ENCODE measurements around the gene SCEL. TPM values are rescaled to one million over a fixed set of nuclear protein-coding genes. Genes with fewer than 3 reads are reported as not detected.
A peak's percentile ranks its signal among the peaks of the same experiment; 100 is the strongest.

Gene SCEL
- total RNA-seq, 6 donors from 2014 or later, result 32.5 to 175 (median 82.5) TPM

DNA sequence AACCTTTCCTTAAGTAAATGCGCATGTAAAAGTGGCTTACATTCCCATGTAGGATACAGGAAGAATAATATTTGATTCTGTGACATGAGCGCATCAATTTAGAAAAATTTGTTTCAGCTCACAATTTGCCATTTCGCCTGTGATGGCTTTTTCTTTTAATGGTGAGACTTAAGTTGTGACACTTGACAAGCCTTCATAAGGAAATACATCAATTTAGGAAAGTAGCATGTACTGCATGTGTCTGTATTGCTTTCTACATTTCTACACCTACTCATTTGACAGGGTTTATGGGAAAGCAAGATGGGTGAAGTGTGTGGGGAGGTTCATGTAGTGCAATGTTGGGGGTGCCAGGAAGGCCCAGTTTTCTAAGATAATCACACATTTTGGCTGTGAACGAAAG, 12.1 kb upstream of the SCEL start:
- H3K27me3 ChIP-seq, result no peaks in the 10 kb centered on the region
- no peak for ATAC-seq (ENCODE audit: low FRiP score in 2 of 2)
- peaks cover 0 to 9% (median 0%) of the 10 kb centered on the region in 4 donors for H3K4me1 ChIP-seq
- WGBS, 2 donors, result 93 to 96% methylated on average over 4 of the region's 4 CpGs
- TF ChIP-seq POLR2A (IDR thresholded peaks at IDR 0.05) (no peak), POLR2AphosphoS5 (IDR thresholded peaks at IDR 0.05) (no peak), EP300 (IDR thresholded peaks at IDR 0.05) (no peak)
- TF ChIP-seq, protein P1, sequence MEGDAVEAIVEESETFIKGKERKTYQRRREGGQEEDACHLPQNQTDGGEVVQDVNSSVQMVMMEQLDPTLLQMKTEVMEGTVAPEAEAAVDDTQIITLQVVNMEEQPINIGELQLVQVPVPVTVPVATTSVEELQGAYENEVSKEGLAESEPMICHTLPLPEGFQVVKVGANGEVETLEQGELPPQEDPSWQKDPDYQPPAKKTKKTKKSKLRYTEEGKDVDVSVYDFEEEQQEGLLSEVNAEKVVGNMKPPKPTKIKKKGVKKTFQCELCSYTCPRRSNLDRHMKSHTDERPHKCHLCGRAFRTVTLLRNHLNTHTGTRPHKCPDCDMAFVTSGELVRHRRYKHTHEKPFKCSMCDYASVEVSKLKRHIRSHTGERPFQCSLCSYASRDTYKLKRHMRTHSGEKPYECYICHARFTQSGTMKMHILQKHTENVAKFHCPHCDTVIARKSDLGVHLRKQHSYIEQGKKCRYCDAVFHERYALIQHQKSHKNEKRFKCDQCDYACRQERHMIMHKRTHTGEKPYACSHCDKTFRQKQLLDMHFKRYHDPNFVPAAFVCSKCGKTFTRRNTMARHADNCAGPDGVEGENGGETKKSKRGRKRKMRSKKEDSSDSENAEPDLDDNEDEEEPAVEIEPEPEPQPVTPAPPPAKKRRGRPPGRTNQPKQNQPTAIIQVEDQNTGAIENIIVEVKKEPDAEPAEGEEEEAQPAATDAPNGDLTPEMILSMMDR (IDR thresholded peaks at IDR 0.05), result no peak
- DNase-seq, result no peak
- H3K27ac ChIP-seq, result peak overlapping the region in 2 of 4 donors; percentile 19 to 49
- H3K36me3 ChIP-seq, result no peaks in the 10 kb centered on the region
- no peaks in the 10 kb centered on the region for H3K9me3 ChIP-seq
- H3K4me3 ChIP-seq, result no peak overlapping the region

DNA sequence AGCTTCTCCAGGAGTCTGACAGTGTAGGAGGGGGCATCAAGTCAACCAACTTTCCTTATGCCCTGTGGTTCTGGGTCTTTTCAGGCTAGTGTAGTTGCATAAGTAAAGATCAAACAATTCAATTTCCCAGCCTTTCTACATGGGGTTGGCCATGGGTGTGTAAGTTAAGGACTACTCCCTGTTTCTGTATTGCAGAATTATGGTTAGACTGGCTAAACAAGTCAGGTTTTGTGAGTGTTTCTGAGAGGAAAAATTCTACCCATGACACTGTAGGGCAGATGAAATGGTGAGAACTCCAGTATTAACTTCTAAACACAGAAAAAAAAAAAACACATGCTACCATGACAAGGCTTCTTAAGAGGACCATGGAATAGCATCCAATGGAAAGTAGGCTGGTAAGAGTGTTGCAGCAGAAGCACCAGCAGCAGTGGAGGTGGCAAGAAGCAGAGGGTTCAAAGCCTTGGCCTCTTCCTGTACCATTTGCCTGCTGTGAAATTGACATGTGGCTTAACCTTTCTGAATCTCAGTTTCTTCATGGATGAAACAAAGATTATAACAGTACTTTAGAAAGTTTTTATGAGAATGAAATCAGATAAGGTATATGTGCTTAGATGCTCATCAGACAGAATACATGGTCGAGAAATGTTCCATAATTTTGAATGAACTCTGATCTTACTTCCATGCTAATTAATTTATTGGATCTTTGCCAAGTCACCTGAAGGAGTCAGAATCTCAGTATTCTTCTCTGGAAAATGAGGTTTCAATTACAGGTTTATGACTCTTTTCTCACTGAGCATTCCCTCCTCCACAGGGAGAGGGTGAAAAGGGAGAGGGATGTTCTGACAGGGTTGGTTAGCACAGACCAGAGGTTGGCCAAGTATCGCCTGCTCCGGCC, 11.4 kb upstream of the SCEL start:
- H3K27me3 ChIP-seq, result no peaks in the 10 kb centered on the region
- no peaks in the 10 kb centered on the region for H3K9me3 ChIP-seq
- H3K27ac ChIP-seq, result peak overlapping the region in 1 of 4 donors; percentile 19
- H3K36me3 ChIP-seq, result no peaks in the 10 kb centered on the region
- 96 to 97% methylated on average over 3 of the region's 3 CpGs for WGBS, 2 donors
- no peak for TF ChIP-seq POLR2A (IDR thresholded peaks at IDR 0.05)
- no peak for TF ChIP-seq EP300 (IDR thresholded peaks at IDR 0.05)
- no peak for TF ChIP-seq POLR2AphosphoS5 (IDR thresholded peaks at IDR 0.05)
- TF ChIP-seq, protein P1 (IDR thresholded peaks at IDR 0.05), result no peak
- H3K4me1 ChIP-seq, result peaks cover 0 to 9% (median 0%) of the 10 kb centered on the region in 4 donors
- ATAC-seq (ENCODE audit: low FRiP score in 2 of 2), result no peak
- H3K4me3 ChIP-seq, result no peak overlapping the region
- DNase-seq, result no peak

DNA sequence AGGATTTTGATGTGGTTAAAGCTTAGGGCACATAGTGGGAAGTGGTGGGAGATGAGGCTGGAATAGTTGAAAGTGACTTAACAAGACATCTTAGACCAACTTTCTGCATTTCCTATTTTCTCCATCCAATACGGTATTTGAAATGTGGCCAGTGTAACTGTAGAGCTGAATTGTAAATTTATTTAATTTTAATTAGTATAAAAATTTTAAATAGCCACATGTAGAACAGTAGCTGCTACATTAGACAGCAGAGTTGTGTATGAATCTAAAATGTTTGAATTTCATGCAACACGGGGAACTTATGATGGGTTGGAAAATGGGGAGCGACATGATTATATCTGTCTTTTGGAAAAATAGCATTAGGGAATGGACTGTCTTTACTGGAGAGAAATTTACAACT, 7.1 kb upstream of the SCEL start:
- 91 to 95% methylated on average over 3 of the region's 3 CpGs for WGBS, 2 donors
- no peak overlapping the region for H3K4me3 ChIP-seq
- H3K27me3 ChIP-seq, result no peaks in the 10 kb centered on the region
- no peak overlapping the region for H3K27ac ChIP-seq
- no peaks in the 10 kb centered on the region for H3K36me3 ChIP-seq
- ATAC-seq (ENCODE audit: low FRiP score in 2 of 2), result no peak
- TF ChIP-seq, protein P1 (IDR thresholded peaks at IDR 0.05), result no peak
- TF ChIP-seq POLR2A (IDR thresholded peaks at IDR 0.05) (no peak), EP300 (IDR thresholded peaks at IDR 0.05) (no peak), POLR2AphosphoS5 (IDR thresholded peaks at IDR 0.05) (no peak)
- DNase-seq, result no peak
- no peaks in the 10 kb centered on the region for H3K9me3 ChIP-seq
- no peaks in the 10 kb centered on the region for H3K4me1 ChIP-seq

DNA sequence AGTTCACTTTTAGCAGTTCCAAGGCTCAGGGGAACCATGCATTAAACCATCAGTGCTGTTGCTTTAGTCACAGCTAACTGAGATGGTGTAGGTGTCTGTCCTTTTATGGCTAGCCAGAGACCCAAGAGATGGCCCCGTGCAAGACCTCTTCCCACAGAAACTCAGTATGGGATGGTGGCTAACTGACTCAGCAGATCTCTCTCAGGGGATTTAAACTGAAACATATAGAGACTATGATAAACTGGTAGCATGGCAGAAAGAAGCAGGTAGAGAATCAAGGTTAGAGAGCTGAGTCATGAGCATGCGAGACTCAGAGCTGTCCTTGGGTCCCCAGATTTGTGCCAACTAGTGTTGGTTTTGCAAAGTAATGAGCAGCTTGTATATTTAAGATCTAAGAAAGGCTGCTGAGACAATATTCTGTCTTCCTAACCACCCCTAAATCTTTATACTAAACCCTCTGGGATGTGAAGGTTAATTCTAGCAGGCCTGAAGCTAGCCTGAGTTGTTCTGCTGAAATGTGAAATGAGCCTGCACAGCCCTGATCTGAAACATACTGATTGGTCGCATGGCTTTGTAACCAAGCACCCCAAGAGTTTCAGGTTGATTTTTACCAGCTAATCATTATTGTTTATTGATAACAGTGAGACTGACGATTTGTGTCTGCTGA, 6.5 kb upstream of the SCEL start:
- TF ChIP-seq POLR2AphosphoS5 (IDR thresholded peaks at IDR 0.05) (no peak), POLR2A (IDR thresholded peaks at IDR 0.05) (no peak), EP300 (IDR thresholded peaks at IDR 0.05) (no peak)
- TF ChIP-seq, protein P1 (IDR thresholded peaks at IDR 0.05), result no peak
- no peaks in the 10 kb centered on the region for H3K4me1 ChIP-seq
- no peaks in the 10 kb centered on the region for H3K9me3 ChIP-seq
- no peak overlapping the region for H3K27ac ChIP-seq
- no peak overlapping the region for H3K4me3 ChIP-seq
- 78 to 82% methylated on average over 4 of the region's 4 CpGs for WGBS, 2 donors
- H3K27me3 ChIP-seq, result no peaks in the 10 kb centered on the region
- DNase-seq, result no peak
- ATAC-seq (ENCODE audit: low FRiP score in 2 of 2), result no peak
- H3K36me3 ChIP-seq, result no peaks in the 10 kb centered on the region
